OCI-LY1 (cell line): Measurements from ENCODE around the gene DIPK1C.

ENCODE experiments used
- H2AFZ ChIP-seq: fragments of 200-600 bp; sonication (generic), shearing (Covaris generic); 2 replicates; pipeline ENCODE4 v1.6.0; 2014; ENCODE audit warnings: antibody characterized with exemption, mild to moderate bottlenecking, low read length
- H3F3A ChIP-seq: fragments of 200-600 bp; sonication (generic), shearing (Covaris generic); 2 replicates; pipeline ENCODE4 v1.6.0; 2014; ENCODE audit warnings: mild to moderate bottlenecking, antibody characterized with exemption, low read length, moderate library complexity; ENCODE audit not compliant: insufficient read depth
- H3K27ac ChIP-seq: fragments of 200-600 bp; sonication (generic); 2 replicates; pipeline ENCODE4 v1.5.1; 2014; ENCODE audit warnings: low read length, mixed run types, mild to moderate bottlenecking, low read depth; ENCODE audit not compliant: poor library complexity, severe bottlenecking
- H3K27me3 ChIP-seq: fragments of 200-600 bp; sonication (generic); 2 replicates; pipeline ENCODE4 v1.6.0; 2014; ENCODE audit warnings: antibody characterized with exemption, mild to moderate bottlenecking, low read length, moderate library complexity; ENCODE audit not compliant: insufficient read depth
- H3K36me3 ChIP-seq: fragments of 200-600 bp; sonication (generic); 2 replicates; pipeline ENCODE4 v1.6.1; 2014; ENCODE audit warnings: mild to moderate bottlenecking, antibody characterized with exemption, low read length, moderate library complexity, mixed read lengths; ENCODE audit not compliant: insufficient read depth
- H3K4me1 ChIP-seq: fragments of 200-600 bp; sonication (generic); 2 replicates; pipeline ENCODE4 v1.5.1; 2014; ENCODE audit warnings: mild to moderate bottlenecking, low read length, moderate library complexity; ENCODE audit not compliant: insufficient read depth, severe bottlenecking
- H3K4me2 ChIP-seq: fragments of 200-600 bp; sonication (generic), shearing (Covaris generic); 2 replicates; pipeline ENCODE4 v1.6.1; 2014; ENCODE audit warnings: low read length
- H3K4me3 ChIP-seq: fragments of 200-600 bp; sonication (generic); 2 replicates; pipeline ENCODE4 v1.5.1; 2014; ENCODE audit warnings: low read length, low read depth, mild to moderate bottlenecking, mixed read lengths; ENCODE audit not compliant: poor library complexity, severe bottlenecking
- H3K79me2 ChIP-seq: fragments of 200-600 bp; shearing (Covaris generic); 2 replicates; pipeline ENCODE4 v1.6.1; 2016; ENCODE audit warnings: mixed run types, low read length, mixed read lengths; ENCODE audit not compliant: insufficient read depth
- H3K9ac ChIP-seq: fragments of 200-600 bp; sonication (generic), shearing (Covaris generic); 2 replicates; pipeline ENCODE4 v1.6.1; 2014; ENCODE audit warnings: mild to moderate bottlenecking, low read length, mixed read lengths
- H3K9me2 ChIP-seq: fragments of 200-600 bp; sonication (generic), shearing (Covaris generic); 2 replicates; pipeline ENCODE4 v1.6.1; 2014; ENCODE audit warnings: low read depth, mild to moderate bottlenecking, low read length, mixed read lengths
- H3K9me3 ChIP-seq: fragments of 200-600 bp; shearing (Covaris generic); 2 replicates; pipeline ENCODE4 v1.6.1; 2014; ENCODE audit warnings: low read length, mixed read lengths
- H4K20me1 ChIP-seq: fragments of 200-600 bp; sonication (generic), shearing (Covaris generic); 2 replicates; pipeline ENCODE4 v1.6.0; 2016; ENCODE audit warnings: mild to moderate bottlenecking, low read length; ENCODE audit not compliant: insufficient read depth
- EZH2 ChIP-seq: fragments of 200-600 bp; sonication (generic), shearing (Covaris generic); IDR thresholded peaks from 2 replicates; pipeline ENCODE4 v1.8.0; 2017; ENCODE audit warnings: borderline replicate concordance, mixed run types, mild to moderate bottlenecking, antibody characterized with exemption, low read length, moderate library complexity, mixed read lengths
- TF ChIP-seq, protein P1 (sequence below): fragments of 200-600 bp; sonication (generic), shearing (Covaris generic); IDR thresholded peaks from 2 replicates; pipeline ENCODE4 v1.5.1; 2017; ENCODE audit warnings: mild to moderate bottlenecking, antibody characterized with exemption, low read length, moderate library complexity, mixed read lengths

Gene DIPK1C

DNA sequence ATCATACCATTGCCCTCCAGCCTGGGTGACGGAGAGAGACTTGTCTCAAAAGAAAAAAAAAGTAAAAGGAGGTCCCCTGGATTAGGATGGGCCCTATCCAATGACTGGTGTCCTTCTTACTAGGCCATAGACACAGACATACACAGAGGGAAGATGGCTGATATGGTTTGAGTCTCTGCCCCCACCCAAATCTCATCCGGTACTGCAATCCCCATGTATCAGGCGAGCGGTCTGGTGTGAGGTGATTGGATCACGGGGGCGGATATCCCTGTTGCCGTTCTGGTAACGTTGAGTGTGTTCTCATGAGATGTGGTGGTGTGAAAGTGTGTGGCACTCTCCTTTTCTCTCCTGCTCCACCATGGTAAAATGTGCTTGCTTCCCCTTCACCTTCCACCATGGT, 31.2 kb upstream of the DIPK1C start:
- Histone ChIP-seq H3K4me3 (no peak overlapping the region), H3K36me3 (no peaks in the 10 kb centered on the region), H2AFZ (no peak overlapping the region), H3K27ac (no peak overlapping the region), H3K4me2 (no peak overlapping the region), H3K9me3 (no peaks in the 10 kb centered on the region), H3K9ac (no peak overlapping the region), H3K4me1 (no peaks in the 10 kb centered on the region), H3K27me3 (no peaks in the 10 kb centered on the region; the same call in 1 of the 2 replicates), H3F3A (no peaks in the 10 kb centered on the region), H4K20me1 (no peaks in the 10 kb centered on the region), H3K79me2 (no peaks in the 10 kb centered on the region), H3K9me2 (no peaks in the 10 kb centered on the region)
- TF ChIP-seq, protein P1, sequence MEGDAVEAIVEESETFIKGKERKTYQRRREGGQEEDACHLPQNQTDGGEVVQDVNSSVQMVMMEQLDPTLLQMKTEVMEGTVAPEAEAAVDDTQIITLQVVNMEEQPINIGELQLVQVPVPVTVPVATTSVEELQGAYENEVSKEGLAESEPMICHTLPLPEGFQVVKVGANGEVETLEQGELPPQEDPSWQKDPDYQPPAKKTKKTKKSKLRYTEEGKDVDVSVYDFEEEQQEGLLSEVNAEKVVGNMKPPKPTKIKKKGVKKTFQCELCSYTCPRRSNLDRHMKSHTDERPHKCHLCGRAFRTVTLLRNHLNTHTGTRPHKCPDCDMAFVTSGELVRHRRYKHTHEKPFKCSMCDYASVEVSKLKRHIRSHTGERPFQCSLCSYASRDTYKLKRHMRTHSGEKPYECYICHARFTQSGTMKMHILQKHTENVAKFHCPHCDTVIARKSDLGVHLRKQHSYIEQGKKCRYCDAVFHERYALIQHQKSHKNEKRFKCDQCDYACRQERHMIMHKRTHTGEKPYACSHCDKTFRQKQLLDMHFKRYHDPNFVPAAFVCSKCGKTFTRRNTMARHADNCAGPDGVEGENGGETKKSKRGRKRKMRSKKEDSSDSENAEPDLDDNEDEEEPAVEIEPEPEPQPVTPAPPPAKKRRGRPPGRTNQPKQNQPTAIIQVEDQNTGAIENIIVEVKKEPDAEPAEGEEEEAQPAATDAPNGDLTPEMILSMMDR: no peak
- no peak for TF ChIP-seq EZH2

DNA sequence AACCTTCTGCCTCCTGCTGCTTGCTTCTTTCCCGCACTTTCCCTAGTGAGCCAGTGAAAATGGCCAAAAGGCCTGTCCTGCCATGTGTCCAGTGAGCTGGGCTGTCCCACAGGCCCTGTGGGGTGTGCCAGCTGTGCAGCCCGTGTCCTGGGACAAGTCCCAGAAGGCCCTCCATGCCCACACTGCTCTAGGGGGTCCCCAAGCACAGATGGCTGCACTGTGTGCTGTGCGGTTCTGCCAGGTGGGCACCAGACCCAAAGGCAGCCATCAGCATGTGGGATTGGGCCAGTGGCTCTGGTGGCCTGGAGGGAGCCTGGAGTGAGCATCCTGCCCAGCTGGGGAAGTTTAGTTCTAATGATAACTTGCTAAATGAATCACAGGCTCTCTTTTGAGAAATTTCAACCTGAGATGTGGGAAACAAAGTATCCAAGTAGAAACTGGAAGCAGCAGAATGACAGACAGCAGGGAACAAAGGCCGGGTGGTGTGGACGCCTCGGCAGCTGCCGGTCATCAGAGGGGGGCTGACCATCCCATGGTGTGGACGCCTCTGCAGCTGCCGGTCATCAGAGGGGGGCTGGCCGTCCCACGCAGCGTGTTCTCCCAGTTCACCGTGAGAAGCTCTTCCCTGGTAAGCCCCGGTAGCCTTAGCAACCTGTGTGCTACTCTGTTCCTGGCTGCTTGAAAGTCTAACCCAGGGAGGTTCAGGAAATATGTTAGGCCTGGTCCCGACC, 29.2 kb upstream of the DIPK1C start:
- Histone ChIP-seq H3K9ac (no peak overlapping the region), H3K4me2 (no peak overlapping the region), H3K27ac (no peak overlapping the region)

DNA sequence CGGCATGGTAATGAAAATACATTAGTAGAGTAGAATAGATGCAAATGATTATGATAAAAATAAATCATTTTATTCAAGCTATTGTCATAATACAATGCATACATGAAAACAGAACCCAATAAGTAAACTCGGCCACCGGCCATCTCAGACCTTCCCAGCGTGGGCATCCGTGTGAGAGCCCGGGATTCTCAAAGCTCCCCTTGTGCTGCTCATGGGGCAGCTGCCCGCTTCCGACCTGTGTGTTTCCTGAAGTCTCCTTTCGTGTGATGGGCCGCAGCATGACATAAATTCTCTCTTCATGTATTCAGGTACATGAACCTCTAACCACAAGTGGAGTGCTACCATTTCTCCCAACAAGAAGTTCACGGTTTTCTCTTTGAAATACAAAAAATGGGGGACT, 25.6 kb upstream of the DIPK1C start:
- H3F3A ChIP-seq: no peaks in the 10 kb centered on the region
- TF ChIP-seq EZH2: no peak
- TF ChIP-seq, protein P1: no peak
- no peaks in the 10 kb centered on the region for H3K4me1 ChIP-seq
- H3K9me3 ChIP-seq: no peaks in the 10 kb centered on the region
- H3K9ac ChIP-seq: no peak overlapping the region
- H2AFZ ChIP-seq: no peak overlapping the region
- H3K27ac ChIP-seq: no peak overlapping the region
- H4K20me1 ChIP-seq: no peaks in the 10 kb centered on the region
- no peaks in the 10 kb centered on the region for H3K79me2 ChIP-seq
- H3K4me2 ChIP-seq: no peak overlapping the region
- no peaks in the 10 kb centered on the region for H3K9me2 ChIP-seq
- H3K4me3 ChIP-seq: no peak overlapping the region
- H3K27me3 ChIP-seq: no peaks in the 10 kb centered on the region
- no peaks in the 10 kb centered on the region for H3K36me3 ChIP-seq

More for the DNA sequence above, 29.2 kb upstream of the DIPK1C start:
- TF ChIP-seq, protein P1: no peak
- no peak for TF ChIP-seq EZH2
- H3K27me3 ChIP-seq: no peaks in the 10 kb centered on the region
- no peak overlapping the region for H3K4me3 ChIP-seq
- H3K9me3 ChIP-seq: no peaks in the 10 kb centered on the region
- H3K4me1 ChIP-seq: no peaks in the 10 kb centered on the region
- H3K79me2 ChIP-seq: no peaks in the 10 kb centered on the region
- H2AFZ ChIP-seq: no peak overlapping the region
- no peaks in the 10 kb centered on the region for H4K20me1 ChIP-seq
- H3F3A ChIP-seq: no peaks in the 10 kb centered on the region
- H3K9me2 ChIP-seq: no peaks in the 10 kb centered on the region
- H3K36me3 ChIP-seq: no peaks in the 10 kb centered on the region
